ENCODE data around the gene IBA57. TPM values are rescaled to one million over a fixed set of nuclear protein-coding genes. Genes with fewer than 3 reads are reported as not detected.

Gene IBA57
- polyA plus RNA-seq, 1 of the 3 experiments (the other 2 are of a cell fraction) = 1.8 TPM

GRCh38 chr1:228205526-228206436, 40.2 kb downstream of the IBA57 start:
- WGBS (ENCODE audit: low lambda C conversion rate) = 62% methylated on average over 11 of the region's 15 CpGs
- Histone ChIP-seq H3K36me3 (replicated peaks in 1 of 2; ENCODE audit: control insufficient read depth in 1 of 2, insufficient read depth in 2 of 2, low read length in 1 of 2) (no peaks in the 10 kb centered on the region), H3K27ac (ENCODE audit: low read depth in 2 of 2, low read length in 1 of 2) (no peak overlapping the region), H3K4me1 (ENCODE audit: control insufficient read depth in 1 of 2, insufficient read depth in 2 of 2, low read depth in 1 of 2, low read length in 1 of 2) (peaks cover 0 to 14% of the 10 kb centered on the region in 2 experiments; a peak in 1 of 4 replicates), H3K4me2 (no peak overlapping the region), H3K27me3 (ENCODE audit: insufficient read depth) (no peaks in the 10 kb centered on the region), H3K79me2 (ENCODE audit: insufficient read depth) (no peaks in the 10 kb centered on the region), H3K4me3 (ENCODE audit: low read depth in 2 of 2, low read length in 1 of 2) (no peak overlapping the region), H3F3A (replicated peaks; ENCODE audit: insufficient read depth) (no peaks in the 10 kb centered on the region), H2AFZ (ENCODE audit: low read depth) (no peak overlapping the region), H4K20me1 (ENCODE audit: insufficient read depth) (no peaks in the 10 kb centered on the region), H3K9ac (no peak overlapping the region), H3K9me3 (no peaks in the 10 kb centered on the region), H3K9me2 (no peaks in the 10 kb centered on the region)
- CTCF ChIA-PET = interaction anchor here (0.7 to 1.4 kb wide), 2 partner anchors 15 to 40 kb away, joined by 3 read pairs; partner anchors contain the start of gene IBA57
- POLR2A ChIA-PET = no interaction called here
- no peak for TF ChIP-seq RXRA (IDR thresholded peaks at IDR 0.05; ENCODE audit: borderline replicate concordance, low read depth)
- no peak for TF ChIP-seq NFIC (IDR thresholded peaks at IDR 0.05; ENCODE audit: borderline replicate concordance)
- no peak for TF ChIP-seq CHD2 (IDR thresholded peaks at IDR 0.05; ENCODE audit: low read length, partially characterized antibody)
- DNase-seq = no peak

GRCh38 chr1:228206582-228207351, 41.2 kb downstream of the IBA57 start:
- no peaks in the 10 kb centered on the region for H3K79me2 ChIP-seq (ENCODE audit: insufficient read depth)
- DNase-seq = no peak
- peaks cover 0 to 14% of the 10 kb centered on the region in 2 experiments; a peak in 1 of 4 replicates for H3K4me1 ChIP-seq (ENCODE audit: control insufficient read depth in 1 of 2, insufficient read depth in 2 of 2, low read depth in 1 of 2, low read length in 1 of 2)
- TF ChIP-seq TCF12 (IDR thresholded peaks at IDR 0.05) (no peak), RXRA (IDR thresholded peaks at IDR 0.05; ENCODE audit: borderline replicate concordance, low read depth) (no peak), MEF2A (IDR thresholded peaks at IDR 0.05; ENCODE audit: borderline replicate concordance, low read depth) (no peak), GATA2 (CRISPR knock-in tag; IDR thresholded peaks at IDR 0.05) (no peak), RCOR1 (IDR thresholded peaks at IDR 0.05; ENCODE audit: low read length) (no peak), TEAD4 (IDR thresholded peaks at IDR 0.05; ENCODE audit: borderline replicate concordance, insufficient read depth) (no peak), EP300 (IDR thresholded peaks at IDR 0.05; ENCODE audit: borderline replicate concordance in 1 of 2, low read depth in 1 of 2, low read length in 1 of 2) (no peak), FOSL2 (IDR thresholded peaks at IDR 0.05; ENCODE audit: borderline replicate concordance, low read depth) (no peak), JUND (IDR thresholded peaks at IDR 0.05) (no peak), FOXM1 (IDR thresholded peaks at IDR 0.05; ENCODE audit: low read depth) (no peak), RFX5 (IDR thresholded peaks at IDR 0.05; ENCODE audit: low read length) (no peak), FOXJ3 (CRISPR knock-in tag; IDR thresholded peaks at IDR 0.05) (no peak)
- TF ChIP-seq, protein P1, sequence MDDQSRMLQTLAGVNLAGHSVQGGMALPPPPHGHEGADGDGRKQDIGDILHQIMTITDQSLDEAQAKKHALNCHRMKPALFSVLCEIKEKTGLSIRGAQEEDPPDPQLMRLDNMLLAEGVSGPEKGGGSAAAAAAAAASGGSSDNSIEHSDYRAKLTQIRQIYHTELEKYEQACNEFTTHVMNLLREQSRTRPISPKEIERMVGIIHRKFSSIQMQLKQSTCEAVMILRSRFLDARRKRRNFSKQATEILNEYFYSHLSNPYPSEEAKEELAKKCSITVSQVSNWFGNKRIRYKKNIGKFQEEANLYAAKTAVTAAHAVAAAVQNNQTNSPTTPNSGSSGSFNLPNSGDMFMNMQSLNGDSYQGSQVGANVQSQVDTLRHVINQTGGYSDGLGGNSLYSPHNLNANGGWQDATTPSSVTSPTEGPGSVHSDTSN (IDR thresholded peaks at IDR 0.05) = no peak
- H3K27ac ChIP-seq (ENCODE audit: low read depth in 2 of 2, low read length in 1 of 2) = no peak overlapping the region
- H3K9me2 ChIP-seq = no peaks in the 10 kb centered on the region
- no peak overlapping the region for H3K9ac ChIP-seq
- no peaks in the 10 kb centered on the region for H3K27me3 ChIP-seq (ENCODE audit: insufficient read depth)
- no peaks in the 10 kb centered on the region for H4K20me1 ChIP-seq (ENCODE audit: insufficient read depth)
- CTCF ChIA-PET = interaction anchor here (1.4 kb wide), 1 partner anchor 16 kb away, joined by 3 read pairs; no protein-coding TSS in a partner anchor
- POLR2A ChIA-PET = no interaction called here
- H3K36me3 ChIP-seq (replicated peaks in 1 of 2; ENCODE audit: control insufficient read depth in 1 of 2, insufficient read depth in 2 of 2, low read length in 1 of 2) = no peaks in the 10 kb centered on the region
- H3K9me3 ChIP-seq = no peaks in the 10 kb centered on the region
- no peak overlapping the region for H3K4me3 ChIP-seq (ENCODE audit: low read depth in 2 of 2, low read length in 1 of 2)
- no peaks in the 10 kb centered on the region for H3F3A ChIP-seq (replicated peaks; ENCODE audit: insufficient read depth)
- 100% methylated on average over 1 of the region's 16 CpGs for WGBS (ENCODE audit: low lambda C conversion rate)
- no peak overlapping the region for H2AFZ ChIP-seq (ENCODE audit: low read depth)
- H3K4me2 ChIP-seq = no peak overlapping the region
